Measurements from ENCODE around the gene SWT1.
"Not testable (repeated sequence)": the region's sequence is repeated elsewhere in the genome, so short reads cannot be mapped to it uniquely, and the experiment has no call there.

Gene SWT1

DNA sequence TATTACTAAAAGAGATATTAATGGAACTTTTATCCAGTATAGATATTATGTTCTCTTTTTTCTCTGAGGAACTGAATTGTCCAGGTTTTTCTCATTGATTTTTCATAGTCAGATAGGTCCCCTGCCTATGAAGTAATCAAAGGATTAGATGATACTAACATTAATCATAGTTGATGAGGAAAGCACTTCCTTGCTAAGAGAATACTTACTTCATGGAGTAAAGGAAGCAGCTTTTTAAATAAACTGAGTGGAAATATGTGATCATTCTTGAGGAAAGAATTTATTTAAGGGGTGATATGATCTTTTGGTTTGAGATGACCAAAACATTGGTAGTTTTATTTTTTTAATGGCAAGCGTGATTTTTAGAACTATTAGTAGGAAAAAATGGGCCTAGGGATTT lies 58.9 kb downstream of the SWT1 start:
- Mint-ChIP-seq H3K4me3 (no peak overlapping the region), H3K36me3 (ENCODE audit: low read depth) (peaks cover 28% of the 10 kb centered on the region), H3K9me3 (peaks cover 5% of the 10 kb centered on the region), H3K4me1 (no peaks in the 10 kb centered on the region), H3K27ac (no peak overlapping the region), H3K27me3 (ENCODE audit: low read depth) (no peaks in the 10 kb centered on the region)
- TF ChIP-seq CTCF (IDR thresholded peaks at IDR 0.05; ENCODE audit: unreplicated experiment in 3 of 3), result no peak

DNA sequence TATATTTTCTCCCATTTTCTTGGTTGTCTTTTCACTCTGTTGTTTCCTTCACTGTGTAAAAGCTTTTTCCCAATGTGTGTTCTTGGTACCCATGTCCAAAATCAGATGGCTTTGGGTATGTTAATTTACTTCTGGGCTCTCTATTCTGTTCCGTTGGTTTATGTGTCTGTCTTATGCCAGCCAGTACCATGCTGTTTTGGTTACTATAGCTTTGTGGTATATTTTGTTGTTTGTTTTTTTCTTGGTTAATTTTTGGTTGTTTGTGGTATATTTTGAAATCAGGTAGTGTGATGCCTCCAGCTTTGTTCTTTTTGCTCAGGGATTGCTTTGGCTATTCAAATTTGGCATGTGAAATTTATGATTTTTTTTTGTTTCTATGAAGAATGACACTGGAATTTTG lies 67.2 kb downstream of the SWT1 start:
- Mint-ChIP-seq H3K4me3 (no peak overlapping the region), H3K4me1 (no peaks in the 10 kb centered on the region), H3K27me3 (ENCODE audit: low read depth) (no peaks in the 10 kb centered on the region), H3K36me3 (ENCODE audit: low read depth) (peaks cover 55% of the 10 kb centered on the region), H3K27ac (no peak overlapping the region), H3K9me3 (peaks cover 28% of the 10 kb centered on the region)
- no peak for TF ChIP-seq CTCF (IDR thresholded peaks at IDR 0.05; ENCODE audit: unreplicated experiment in 3 of 3)

- no peak for TF ChIP-seq CTCF (IDR thresholded peaks at IDR 0.05; ENCODE audit: unreplicated experiment in 3 of 3)
- peaks cover 45% of the 10 kb centered on the region for H3K36me3 Mint-ChIP-seq (ENCODE audit: low read depth)
- H3K4me1 Mint-ChIP-seq, result no peaks in the 10 kb centered on the region
- H3K27me3 Mint-ChIP-seq (ENCODE audit: low read depth), result no peaks in the 10 kb centered on the region
- H3K4me3 Mint-ChIP-seq, result no peak overlapping the region
- H3K27ac Mint-ChIP-seq, result no peak overlapping the region
- H3K9me3 Mint-ChIP-seq, result peaks cover 24% of the 10 kb centered on the region
Observed at GRCh38 chr1:185227161-185227560, 70.2 kb downstream of the SWT1 start.

GRCh38 chr1:185228979-185229378 lies 72.0 kb downstream of the SWT1 start:
- no peak for TF ChIP-seq CTCF (IDR thresholded peaks at IDR 0.05; ENCODE audit: unreplicated experiment in 3 of 3)
- Mint-ChIP-seq H3K9me3 (peaks cover 12% of the 10 kb centered on the region), H3K36me3 (ENCODE audit: low read depth) (peaks cover 32% of the 10 kb centered on the region), H3K4me1 (no peaks in the 10 kb centered on the region), H3K27ac (no peak overlapping the region), H3K27me3 (ENCODE audit: low read depth) (no peaks in the 10 kb centered on the region), H3K4me3 (no peak overlapping the region)

GRCh38 chr1:185229981-185230380 lies 73.0 kb downstream of the SWT1 start:
- H3K4me3 Mint-ChIP-seq, result no peak overlapping the region
- TF ChIP-seq CTCF (IDR thresholded peaks at IDR 0.05; ENCODE audit: unreplicated experiment in 3 of 3), result no peak
- H3K27me3 Mint-ChIP-seq (ENCODE audit: low read depth), result no peaks in the 10 kb centered on the region
- no peak overlapping the region for H3K27ac Mint-ChIP-seq
- H3K4me1 Mint-ChIP-seq, result no peaks in the 10 kb centered on the region
- peaks cover 32% of the 10 kb centered on the region for H3K36me3 Mint-ChIP-seq (ENCODE audit: low read depth)
- peaks cover 7% of the 10 kb centered on the region for H3K9me3 Mint-ChIP-seq

GRCh38 chr1:185232874-185233273 lies 75.9 kb downstream of the SWT1 start:
- no peak overlapping the region for H3K27ac Mint-ChIP-seq
- no peaks in the 10 kb centered on the region for H3K4me1 Mint-ChIP-seq

GRCh38 chr1:185234183-185234582 lies 77.2 kb downstream of the SWT1 start:
- Mint-ChIP-seq H3K9me3 (peaks cover 16% of the 10 kb centered on the region), H3K36me3 (ENCODE audit: low read depth) (peaks cover 38% of the 10 kb centered on the region)
- not testable (repeated sequence) for H3K4me3 Mint-ChIP-seq; H3K27me3 Mint-ChIP-seq (ENCODE audit: low read depth); H3K27ac Mint-ChIP-seq; H3K4me1 Mint-ChIP-seq

More at GRCh38 chr1:185232874-185233273, 75.9 kb downstream of the SWT1 start:
- Mint-ChIP-seq H3K27me3 (ENCODE audit: low read depth) (no peaks in the 10 kb centered on the region), H3K4me3 (no peak overlapping the region), H3K9me3 (peaks cover 16% of the 10 kb centered on the region), H3K36me3 (ENCODE audit: low read depth) (peaks cover 38% of the 10 kb centered on the region)
- no peak for TF ChIP-seq CTCF (IDR thresholded peaks at IDR 0.05; ENCODE audit: unreplicated experiment in 3 of 3)

DNA sequence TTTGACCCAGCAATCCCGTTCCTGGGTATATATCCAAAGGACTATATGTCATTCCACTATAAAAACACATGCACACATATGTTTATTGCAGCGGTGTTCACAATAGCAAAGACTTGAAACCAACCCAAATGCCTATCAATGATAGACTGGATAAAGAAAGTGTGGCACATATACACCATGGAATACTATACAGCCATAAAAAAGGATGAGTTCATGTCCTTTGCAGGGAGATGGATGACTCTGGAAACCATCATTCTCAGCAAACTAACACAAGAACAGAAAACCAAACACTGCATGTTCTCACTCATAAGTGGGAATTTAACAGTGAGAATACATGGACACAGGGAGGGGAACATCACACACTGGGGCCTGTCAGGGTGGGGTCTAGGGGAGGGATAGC lies 80.2 kb downstream of the SWT1 start:
- H3K4me3 Mint-ChIP-seq; H3K27me3 Mint-ChIP-seq (ENCODE audit: low read depth); H3K27ac Mint-ChIP-seq; H3K4me1 Mint-ChIP-seq: not testable (repeated sequence)
- H3K36me3 Mint-ChIP-seq (ENCODE audit: low read depth), result peaks cover 31% of the 10 kb centered on the region
- peaks cover 16% of the 10 kb centered on the region for H3K9me3 Mint-ChIP-seq

All from nephron (organoid).